GM19023 (cell line): ENCODE measurements around the gene KIFC3.
"Not testable (repeated sequence)": the region's sequence is repeated elsewhere in the genome, so short reads cannot be mapped to it uniquely, and the experiment has no call there.

ENCODE experiments used
- ATAC-seq: cut with Tn5 transposase; IDR thresholded peaks from one replicate; pipeline ENCODE4 v1.9.1; 2021; ENCODE audit warnings: mild to moderate bottlenecking, moderate library complexity; ENCODE audit not compliant: unreplicated experiment

The KIFC3 gene

DNA sequence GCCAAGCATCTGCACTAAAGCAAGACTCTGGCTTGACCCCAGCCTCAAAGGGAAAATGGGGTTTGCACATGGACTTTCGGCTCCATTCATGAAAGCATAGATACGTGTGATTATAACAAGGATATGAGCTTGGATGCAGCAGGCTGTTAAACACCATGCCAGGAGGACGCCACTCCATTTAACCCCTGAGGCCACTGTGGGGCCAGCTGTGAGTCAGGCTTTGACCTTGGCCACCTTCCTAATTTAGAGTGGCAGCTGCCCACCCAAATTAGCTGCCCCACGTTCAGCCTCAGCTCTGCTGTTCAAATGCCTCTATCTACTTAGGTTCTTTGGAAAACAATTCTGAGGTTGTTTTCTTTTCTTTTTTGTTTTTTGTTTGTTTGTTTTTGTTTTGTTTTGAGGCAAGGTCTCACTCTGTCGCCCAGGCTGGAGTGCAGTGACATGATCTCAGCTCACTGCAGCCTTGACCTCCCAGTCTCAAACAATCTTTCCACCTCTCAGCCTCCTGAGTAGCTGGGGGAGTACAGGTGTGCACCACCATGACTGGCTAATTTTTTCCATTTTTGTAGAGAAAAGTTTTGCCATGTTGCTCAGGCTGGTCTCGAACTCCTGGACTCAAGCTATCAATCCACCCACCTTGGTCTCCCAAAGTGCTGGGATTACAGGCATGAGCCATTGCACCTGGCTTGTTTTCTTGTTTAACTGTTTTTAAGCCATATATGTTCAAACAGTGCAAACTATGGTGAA, 23.2 kb upstream of the KIFC3 start:
- no peak for ATAC-seq

- no peak for ATAC-seq
These were observed 22.6 kb upstream of the KIFC3 start for GRCh38 chr16:57824888-57825287.

GRCh38 chr16:57823836-57824235, 21.5 kb upstream of the KIFC3 start:
- ATAC-seq: no peak

- no peak for ATAC-seq
These were observed 20.6 kb upstream of the KIFC3 start for GRCh38 chr16:57822856-57823255.

GRCh38 chr16:57822018-57822553, 19.8 kb upstream of the KIFC3 start:
- no peak for ATAC-seq

- no peak for ATAC-seq
These were observed 19.1 kb upstream of the KIFC3 start for GRCh38 chr16:57821149-57821971.

DNA sequence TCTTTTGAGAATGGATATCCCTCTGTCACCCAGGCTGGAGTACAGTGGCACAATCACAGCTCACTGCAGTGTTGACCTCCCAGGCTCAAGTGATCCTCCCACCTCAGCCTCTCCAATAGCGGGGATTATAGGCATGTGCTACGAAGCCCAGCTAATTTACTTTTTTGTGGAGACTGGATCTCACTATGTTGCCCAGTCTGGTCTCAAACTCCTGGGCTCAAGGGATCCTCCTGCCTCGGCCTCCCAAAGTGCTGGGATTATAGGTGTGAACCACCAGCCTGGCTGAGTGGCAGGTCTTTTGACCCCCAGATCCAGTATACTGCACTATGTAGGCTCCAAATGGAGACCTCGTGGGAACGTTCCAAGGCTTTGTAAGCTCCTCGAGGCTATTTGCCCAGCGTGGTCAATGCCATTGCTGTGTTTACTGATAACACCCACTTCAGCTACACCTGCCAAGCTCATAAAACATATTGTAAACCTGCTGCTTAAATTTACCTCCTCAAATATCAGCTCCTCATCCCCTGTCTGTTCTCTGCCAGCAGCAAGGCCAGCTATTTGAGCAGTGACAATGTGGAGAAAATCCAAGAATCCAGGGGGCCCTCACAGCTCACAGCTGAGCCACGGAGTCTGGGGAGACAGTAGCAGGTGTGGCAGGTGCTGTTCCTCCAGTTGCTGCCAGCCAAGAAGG, 16.2 kb upstream of the KIFC3 start:
- no peak for ATAC-seq

DNA sequence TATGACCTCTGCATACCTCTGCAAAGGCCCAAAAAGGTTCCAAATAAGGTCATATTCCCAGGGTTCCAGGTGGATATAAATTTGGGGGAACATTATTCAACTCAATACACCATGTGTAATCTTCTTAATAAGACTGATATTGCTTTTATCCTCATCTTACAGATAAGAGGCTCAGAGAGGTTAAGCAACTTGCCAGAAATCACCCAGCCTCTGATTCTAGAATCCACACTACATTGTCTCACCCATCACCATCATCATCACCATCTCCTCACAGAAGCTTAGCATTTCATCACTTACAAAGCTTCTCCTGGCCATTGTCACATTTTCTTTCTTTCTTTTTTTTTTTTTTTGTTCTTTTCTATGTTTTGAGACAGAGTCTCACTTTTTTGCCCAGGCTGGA, 15.4 kb upstream of the KIFC3 start:
- no peak for ATAC-seq

- no peak for ATAC-seq
These were observed 13.9 kb upstream of the KIFC3 start for GRCh38 chr16:57815987-57816745.

DNA sequence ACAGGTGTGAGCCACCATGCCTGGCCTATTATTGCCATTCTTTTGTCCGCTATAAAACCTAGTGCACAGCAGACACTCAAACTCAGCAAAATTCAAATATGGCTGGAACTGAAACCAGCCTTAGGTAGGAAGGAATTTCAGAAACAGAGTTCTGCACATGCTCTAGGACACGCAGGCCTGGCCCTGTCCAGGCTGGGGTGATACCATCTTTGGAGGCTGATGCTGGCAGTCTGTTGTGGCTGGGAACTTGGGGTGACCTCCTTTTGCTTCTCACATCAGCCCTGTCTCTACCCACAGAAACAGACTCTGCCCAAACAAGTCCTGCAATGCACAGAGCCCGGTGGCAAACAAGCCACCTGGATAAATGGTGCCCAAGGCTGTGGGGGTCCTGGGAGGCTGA, 12.6 kb upstream of the KIFC3 start:
- no peak for ATAC-seq

DNA sequence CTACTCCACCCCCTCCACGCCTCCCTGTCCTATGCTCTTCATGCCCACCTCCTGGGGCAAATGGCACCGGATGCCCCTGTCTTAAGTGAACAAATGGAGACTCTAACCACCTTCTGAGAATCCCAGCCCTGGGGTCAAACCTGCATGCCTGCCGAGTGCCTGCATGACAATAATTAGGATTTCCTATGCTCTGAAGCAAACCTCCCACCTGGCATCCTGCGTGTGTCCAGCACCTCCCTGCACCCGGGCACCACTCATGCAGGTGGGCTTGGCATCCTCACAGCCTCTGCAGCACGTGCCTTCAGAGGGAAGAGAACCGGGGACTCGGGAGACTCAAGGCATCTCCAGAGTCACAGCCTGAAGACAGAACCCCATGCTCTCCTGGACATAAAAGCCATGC, 11.2 kb upstream of the KIFC3 start:
- no peak for ATAC-seq

DNA sequence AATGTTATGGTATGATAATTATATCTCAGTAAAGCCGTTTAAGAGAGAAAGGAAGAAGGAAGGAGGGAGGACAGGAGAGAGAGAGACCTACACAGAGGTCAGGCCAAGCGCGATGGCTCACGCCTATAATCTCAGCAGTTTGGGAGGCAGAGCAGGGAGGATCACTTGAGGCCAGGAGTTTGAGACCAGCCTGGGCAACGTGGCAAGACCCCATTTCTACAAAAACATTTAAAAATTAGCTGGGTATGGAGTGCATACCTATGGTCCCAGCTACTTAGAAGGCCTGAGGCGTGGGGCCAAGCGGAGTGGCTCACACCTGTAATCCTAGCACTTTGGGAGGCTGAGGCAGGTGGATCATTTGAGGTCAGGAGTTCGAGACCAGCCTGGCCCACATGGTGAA, 9.0 kb upstream of the KIFC3 start:
- not testable (repeated sequence) for ATAC-seq

GRCh38 chr16:57810197-57811031, 8.1 kb upstream of the KIFC3 start:
- ATAC-seq: peak; percentile 98

DNA sequence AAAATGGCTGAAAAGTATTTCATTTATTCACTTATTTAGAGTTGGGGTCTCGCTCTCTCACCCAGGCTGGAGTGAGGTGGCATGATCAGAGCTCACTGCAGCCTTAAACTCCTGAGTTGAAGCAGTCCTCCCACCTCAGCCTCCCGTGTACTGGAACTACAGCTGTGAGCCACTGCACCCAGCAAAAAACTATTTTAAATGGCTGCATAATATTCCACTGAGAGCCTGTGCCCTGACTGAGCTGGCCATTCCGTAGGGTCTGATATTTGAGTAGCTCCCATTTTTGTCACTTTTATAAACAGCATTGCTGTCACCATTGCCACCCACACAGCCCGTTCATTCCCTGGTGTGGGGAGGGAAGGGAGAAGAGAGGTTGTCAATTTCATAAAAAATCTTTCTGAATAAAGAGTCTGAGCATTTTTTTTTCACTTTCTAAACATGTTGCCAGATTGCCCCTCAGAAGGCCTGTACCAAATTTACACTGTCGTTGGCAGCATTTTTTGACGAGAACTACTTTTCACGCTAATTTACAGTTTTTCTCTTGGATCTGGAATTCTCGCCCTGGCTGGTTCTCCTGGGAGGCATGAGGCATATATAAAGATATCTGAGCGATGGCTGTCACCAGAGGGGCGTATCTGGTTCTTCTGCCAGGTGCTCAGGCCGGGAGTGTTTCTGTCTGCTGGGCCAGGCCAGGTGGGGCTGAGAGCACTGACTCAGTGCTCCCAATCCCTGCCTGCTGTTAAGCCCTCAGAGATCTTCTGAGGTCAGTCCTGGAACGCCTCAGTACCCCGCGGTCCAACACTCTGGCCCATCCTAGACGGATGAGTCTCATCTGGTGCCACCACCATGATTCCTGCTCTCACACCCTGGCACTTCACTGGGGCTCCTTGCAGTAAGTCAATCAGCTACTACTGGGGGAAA, 7.2 kb upstream of the KIFC3 start:
- ATAC-seq: peak; percentile 15

DNA sequence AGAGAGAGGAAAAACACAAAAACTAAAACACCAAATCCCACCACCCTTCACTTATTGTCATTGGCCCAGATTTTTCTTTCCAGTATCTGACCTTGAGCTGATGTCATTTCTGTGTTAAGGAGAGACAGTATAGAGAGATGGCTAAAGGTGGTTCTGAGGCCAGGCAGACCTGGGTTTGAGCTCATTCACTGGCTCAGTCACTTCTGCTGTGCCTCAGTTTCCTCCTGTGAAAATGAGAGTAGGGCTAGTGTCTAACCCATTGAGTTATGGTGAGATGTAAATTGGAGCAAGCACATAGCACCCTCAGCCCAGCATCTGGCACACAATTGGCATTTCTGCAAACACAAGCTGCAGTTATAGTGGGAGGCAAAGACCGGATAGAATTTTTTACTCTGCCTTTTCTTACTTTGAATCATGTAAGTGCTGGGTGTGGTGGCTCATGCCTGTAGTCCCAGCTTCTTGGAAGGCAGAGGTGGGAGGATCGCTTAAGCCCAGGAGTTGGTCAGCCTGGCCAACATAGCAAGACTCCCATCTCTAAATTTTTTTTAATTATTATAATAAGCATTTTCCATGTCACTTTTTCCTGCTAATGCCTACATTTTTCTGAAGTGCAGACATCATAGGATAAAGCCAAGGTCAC, 6.4 kb upstream of the KIFC3 start:
- no peak for ATAC-seq

GRCh38 chr16:57807968-57808528, 5.8 kb upstream of the KIFC3 start:
- ATAC-seq: no peak

DNA sequence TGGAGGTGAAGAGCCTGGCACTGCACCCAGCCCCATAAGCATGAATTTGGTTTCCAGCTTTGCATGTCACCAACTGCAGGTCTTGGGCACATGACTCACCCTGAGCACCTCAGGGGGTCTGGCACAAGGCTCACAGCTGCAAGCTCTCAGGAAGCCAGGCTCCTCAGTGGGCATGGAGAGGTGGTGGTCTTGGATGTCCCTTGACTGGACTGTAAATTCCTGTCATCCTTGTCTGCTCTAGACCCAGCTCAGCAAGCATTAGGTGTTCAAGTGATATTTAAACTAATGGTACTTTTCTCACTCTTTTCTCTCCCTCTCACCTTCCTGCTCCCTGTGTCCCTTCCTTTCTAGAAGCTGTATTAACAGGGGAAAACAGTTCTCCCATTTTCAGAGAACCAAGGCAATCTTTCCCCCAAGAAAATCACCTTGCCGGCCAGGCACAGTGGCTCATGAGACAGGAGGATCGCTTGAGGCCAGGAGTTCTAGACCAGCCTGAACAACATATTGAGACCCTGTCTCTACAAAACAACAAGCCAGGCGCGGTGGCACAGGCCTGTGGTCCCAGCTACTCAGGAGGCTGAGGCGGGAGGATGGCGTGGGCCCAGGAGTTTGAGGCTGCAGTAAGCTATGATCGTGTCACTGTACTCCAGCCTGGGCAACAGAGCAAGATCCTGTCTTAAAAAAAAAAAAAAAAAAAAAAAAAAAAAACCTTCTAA, 5.1 kb upstream of the KIFC3 start:
- ATAC-seq: no peak
